ENCODE data around the gene NTMT1.

Gene NTMT1

DNA sequence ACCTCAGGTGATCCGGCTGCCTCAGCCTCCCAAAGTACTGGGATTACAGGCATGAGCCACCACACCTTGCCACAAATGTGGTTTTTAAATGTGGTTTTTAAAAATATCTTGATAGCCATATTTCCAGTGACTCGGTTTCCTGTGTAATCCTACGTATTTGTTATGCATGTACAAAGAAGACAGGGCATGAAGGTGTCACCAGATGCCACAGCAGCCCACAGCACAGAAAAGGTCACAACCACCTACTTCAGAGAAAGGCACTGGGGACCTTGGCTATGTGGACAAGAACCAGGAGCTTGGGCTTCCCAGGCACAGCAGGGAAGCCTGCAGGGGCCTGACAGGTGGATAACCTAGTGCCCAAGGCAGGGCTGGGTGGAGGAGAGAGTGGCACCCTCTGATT, 43.1 kb upstream of the NTMT1 start:
- no peak overlapping the region for H3K4ac ChIP-seq (ENCODE audit: low read depth, low read length)
- no peak overlapping the region for H3K18ac ChIP-seq (ENCODE audit: low read length)
- H3K4me2 ChIP-seq (ENCODE audit: low read length) = no peak overlapping the region
- H3K27ac ChIP-seq (ENCODE audit: low read depth, low read length) = no peak overlapping the region
- H3K36me3 ChIP-seq (ENCODE audit: control insufficient read depth, insufficient read depth, low read length) = no peaks in the 10 kb centered on the region
- H3K23ac ChIP-seq (ENCODE audit: low read length) = no peak overlapping the region
- H2BK120ac ChIP-seq (ENCODE audit: low read depth, low read length) = no peak overlapping the region
- H3K27me3 ChIP-seq (ENCODE audit: insufficient read depth, low read length, poor library complexity) = no peaks in the 10 kb centered on the region
- no peak overlapping the region for H3K56ac ChIP-seq (ENCODE audit: low read length)
- no peak overlapping the region for H2AK5ac ChIP-seq (ENCODE audit: low read length)
- H3K4me1 ChIP-seq (ENCODE audit: control insufficient read depth, low read depth, low read length) = peaks cover 2% of the 10 kb centered on the region
- H4K8ac ChIP-seq (ENCODE audit: low read depth, low read length) = no peak overlapping the region
- H3K79me2 ChIP-seq (ENCODE audit: control insufficient read depth, insufficient read depth, low read length) = no peaks in the 10 kb centered on the region
- H4K5ac ChIP-seq (ENCODE audit: low read length) = no peak overlapping the region
- H3K9ac ChIP-seq (ENCODE audit: low read length) = no peak overlapping the region
- no peak for DNase-seq
- no CpG with 5 or more reads among the region's 3 CpGs for WGBS (ENCODE audit: extremely low coverage, insufficient coverage, low lambda C conversion rate)
- H3K79me1 ChIP-seq (ENCODE audit: low read length) = no peaks in the 10 kb centered on the region
- no peak overlapping the region for H2BK15ac ChIP-seq (replicated peaks; ENCODE audit: low read depth)
- no peak overlapping the region for H2BK5ac ChIP-seq (ENCODE audit: low read length)
- no peak overlapping the region for H3K4me3 ChIP-seq (ENCODE audit: low read length)

DNA sequence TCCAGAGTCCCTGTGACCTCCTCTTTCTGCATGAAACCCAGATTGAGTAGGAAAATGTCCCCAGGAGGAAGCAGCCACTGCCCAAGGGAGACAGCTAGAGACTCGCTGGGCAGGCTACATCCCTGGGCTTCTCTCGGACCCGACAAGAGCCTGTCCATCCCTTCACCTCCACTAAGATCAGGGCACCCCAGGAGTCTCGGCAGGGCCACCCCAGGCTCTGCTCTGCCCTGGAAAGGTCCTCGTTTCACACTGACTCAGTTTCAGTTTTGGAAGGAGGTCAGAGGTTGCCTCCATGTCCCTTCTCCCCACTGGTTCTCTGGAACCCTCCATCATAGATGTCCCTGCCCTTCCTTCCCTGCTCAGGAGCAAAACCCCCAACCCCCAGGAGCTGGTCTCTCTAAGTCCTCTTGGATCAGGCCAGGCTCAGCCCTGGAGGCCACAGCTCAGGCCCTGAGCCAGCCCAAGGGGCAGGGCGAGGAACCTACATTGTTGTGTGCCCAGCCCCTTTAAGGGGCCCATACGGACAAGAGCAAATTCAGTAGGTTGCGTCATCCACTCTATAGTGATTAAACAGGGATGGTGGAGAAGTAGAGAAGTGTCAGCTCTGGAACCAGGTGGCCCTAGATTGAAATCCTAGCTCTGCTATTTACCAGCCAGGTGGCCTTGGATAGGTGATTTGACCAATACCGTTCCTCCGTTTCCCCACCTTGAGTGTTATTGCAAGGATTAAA, 42.5 kb upstream of the NTMT1 start:
- no peak overlapping the region for H2BK120ac ChIP-seq (ENCODE audit: low read depth, low read length)
- no CpG with 5 or more reads among the region's 10 CpGs for WGBS (ENCODE audit: extremely low coverage, insufficient coverage, low lambda C conversion rate)
- no peak for DNase-seq

DNA sequence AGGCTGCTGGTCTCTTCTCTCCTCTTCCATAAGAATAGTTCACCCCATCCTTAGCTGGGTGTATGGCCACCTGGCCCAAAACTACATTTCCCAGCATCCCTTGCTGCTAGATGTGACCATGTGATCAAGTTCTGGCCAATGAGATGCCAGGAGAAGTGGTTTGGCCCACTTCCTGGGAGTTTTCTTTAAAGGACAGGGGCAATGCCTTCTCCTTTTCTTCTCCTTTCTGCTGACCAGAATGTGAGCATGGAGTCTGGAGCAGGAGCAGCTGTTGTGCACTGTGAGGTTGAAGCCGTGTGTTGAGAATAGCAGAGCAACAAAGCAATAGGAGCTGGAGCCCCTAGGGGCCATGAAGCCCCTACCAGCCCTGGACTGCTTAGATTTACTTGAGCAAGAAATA, 41.8 kb upstream of the NTMT1 start:
- peak; percentile 94 for DNase-seq
- no CpG with 5 or more reads among the region's 1 CpG for WGBS (ENCODE audit: extremely low coverage, insufficient coverage, low lambda C conversion rate)

More for the DNA sequence above, 42.5 kb upstream of the NTMT1 start:
- Histone ChIP-seq H3K4ac (ENCODE audit: low read depth, low read length) (no peak overlapping the region), H2BK5ac (ENCODE audit: low read length) (no peak overlapping the region), H4K5ac (ENCODE audit: low read length) (no peak overlapping the region), H3K27me3 (ENCODE audit: insufficient read depth, low read length, poor library complexity) (no peaks in the 10 kb centered on the region), H3K18ac (ENCODE audit: low read length) (no peak overlapping the region), H3K79me2 (ENCODE audit: control insufficient read depth, insufficient read depth, low read length) (no peaks in the 10 kb centered on the region), H3K4me1 (ENCODE audit: control insufficient read depth, low read depth, low read length) (peaks cover 2% of the 10 kb centered on the region), H4K8ac (ENCODE audit: low read depth, low read length) (no peak overlapping the region), H3K79me1 (ENCODE audit: low read length) (no peaks in the 10 kb centered on the region), H3K9ac (ENCODE audit: low read length) (no peak overlapping the region), H3K56ac (ENCODE audit: low read length) (no peak overlapping the region), H2BK15ac (replicated peaks; ENCODE audit: low read depth) (no peak overlapping the region), H3K4me3 (ENCODE audit: low read length) (no peak overlapping the region), H2AK5ac (ENCODE audit: low read length) (no peak overlapping the region), H3K23ac (ENCODE audit: low read length) (no peak overlapping the region), H3K4me2 (ENCODE audit: low read length) (no peak overlapping the region), H3K27ac (ENCODE audit: low read depth, low read length) (no peak overlapping the region), H3K36me3 (ENCODE audit: control insufficient read depth, insufficient read depth, low read length) (no peaks in the 10 kb centered on the region)

DNA sequence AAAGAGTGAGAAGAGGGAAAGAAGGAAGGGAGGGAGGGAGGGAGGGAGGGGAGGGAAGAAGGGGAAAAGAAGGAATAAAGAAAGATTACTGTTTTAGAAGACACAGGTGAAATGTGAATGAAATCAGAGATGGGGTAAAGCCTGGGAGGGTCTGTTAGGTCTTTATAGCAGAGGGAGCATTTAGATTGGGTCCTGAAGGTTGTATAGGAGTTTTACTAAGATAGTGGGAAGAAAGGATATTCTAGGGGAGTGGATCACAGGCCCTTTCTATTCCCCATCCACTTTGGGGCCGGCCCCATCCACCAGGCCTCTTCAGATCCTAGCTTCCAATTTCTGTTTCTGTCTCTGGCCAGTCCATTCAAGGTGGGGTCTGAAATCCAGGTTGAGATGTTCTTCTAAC, 40.6 kb upstream of the NTMT1 start:
- H3K79me2 ChIP-seq (ENCODE audit: control insufficient read depth, insufficient read depth, low read length) = no peaks in the 10 kb centered on the region
- H3K79me1 ChIP-seq (ENCODE audit: low read length) = no peaks in the 10 kb centered on the region
- H3K27ac ChIP-seq (ENCODE audit: low read depth, low read length) = no peak overlapping the region
- no peak overlapping the region for H3K18ac ChIP-seq (ENCODE audit: low read length)
- no peak overlapping the region for H2BK15ac ChIP-seq (replicated peaks; ENCODE audit: low read depth)
- no peak for DNase-seq
- no peak overlapping the region for H2BK5ac ChIP-seq (ENCODE audit: low read length)
- no peak overlapping the region for H4K5ac ChIP-seq (ENCODE audit: low read length)
- no peak overlapping the region for H3K9ac ChIP-seq (ENCODE audit: low read length)
- no peak overlapping the region for H2AK5ac ChIP-seq (ENCODE audit: low read length)
- no peaks in the 10 kb centered on the region for H3K36me3 ChIP-seq (ENCODE audit: control insufficient read depth, insufficient read depth, low read length)
- H3K4me3 ChIP-seq (ENCODE audit: low read length) = no peak overlapping the region
- peaks cover 2% of the 10 kb centered on the region for H3K4me1 ChIP-seq (ENCODE audit: control insufficient read depth, low read depth, low read length)
- H3K4me2 ChIP-seq (ENCODE audit: low read length) = no peak overlapping the region
- no peak overlapping the region for H4K8ac ChIP-seq (ENCODE audit: low read depth, low read length)
- WGBS (ENCODE audit: extremely low coverage, insufficient coverage, low lambda C conversion rate) = no CpG with 5 or more reads among the region's 1 CpG
- no peak overlapping the region for H3K4ac ChIP-seq (ENCODE audit: low read depth, low read length)
- H3K27me3 ChIP-seq (ENCODE audit: insufficient read depth, low read length, poor library complexity) = no peaks in the 10 kb centered on the region
- no peak overlapping the region for H3K56ac ChIP-seq (ENCODE audit: low read length)
- H3K23ac ChIP-seq (ENCODE audit: low read length) = no peak overlapping the region
- H2BK120ac ChIP-seq (ENCODE audit: low read depth, low read length) = no peak overlapping the region

More for the DNA sequence above, 41.8 kb upstream of the NTMT1 start:
- Histone ChIP-seq H3K4me1 (ENCODE audit: control insufficient read depth, low read depth, low read length) (peaks cover 2% of the 10 kb centered on the region), H2BK15ac (replicated peaks; ENCODE audit: low read depth) (no peak overlapping the region), H3K27ac (ENCODE audit: low read depth, low read length) (no peak overlapping the region), H3K4me2 (ENCODE audit: low read length) (peak overlapping the region; percentile 15), H3K18ac (ENCODE audit: low read length) (no peak overlapping the region), H2AK5ac (ENCODE audit: low read length) (peak overlapping the region; percentile 6), H3K56ac (ENCODE audit: low read length) (peak overlapping the region; percentile 9), H3K9ac (ENCODE audit: low read length) (no peak overlapping the region), H4K8ac (ENCODE audit: low read depth, low read length) (no peak overlapping the region), H3K79me2 (ENCODE audit: control insufficient read depth, insufficient read depth, low read length) (no peaks in the 10 kb centered on the region), H3K4ac (ENCODE audit: low read depth, low read length) (no peak overlapping the region), H4K5ac (ENCODE audit: low read length) (peak overlapping the region; percentile 63), H3K27me3 (ENCODE audit: insufficient read depth, low read length, poor library complexity) (no peaks in the 10 kb centered on the region), H3K4me3 (ENCODE audit: low read length) (no peak overlapping the region), H2BK5ac (ENCODE audit: low read length) (no peak overlapping the region), H3K79me1 (ENCODE audit: low read length) (no peaks in the 10 kb centered on the region), H2BK120ac (ENCODE audit: low read depth, low read length) (no peak overlapping the region), H3K23ac (ENCODE audit: low read length) (no peak overlapping the region), H3K36me3 (ENCODE audit: control insufficient read depth, insufficient read depth, low read length) (no peaks in the 10 kb centered on the region)

- peak overlapping the region; percentile 70 for H3K56ac ChIP-seq (ENCODE audit: low read length)
- no CpG with 5 or more reads among the region's 1 CpG for WGBS (ENCODE audit: extremely low coverage, insufficient coverage, low lambda C conversion rate)
- DNase-seq = no peak
- H3K9ac ChIP-seq (ENCODE audit: low read length) = no peak overlapping the region
- no peak overlapping the region for H3K27ac ChIP-seq (ENCODE audit: low read depth, low read length)
- no peak overlapping the region for H4K8ac ChIP-seq (ENCODE audit: low read depth, low read length)
- peaks cover 2% of the 10 kb centered on the region for H3K4me1 ChIP-seq (ENCODE audit: control insufficient read depth, low read depth, low read length)
- H3K79me2 ChIP-seq (ENCODE audit: control insufficient read depth, insufficient read depth, low read length) = no peaks in the 10 kb centered on the region
- no peak overlapping the region for H2BK120ac ChIP-seq (ENCODE audit: low read depth, low read length)
- H2AK5ac ChIP-seq (ENCODE audit: low read length) = no peak overlapping the region
- H2BK5ac ChIP-seq (ENCODE audit: low read length) = no peak overlapping the region
- H3K23ac ChIP-seq (ENCODE audit: low read length) = no peak overlapping the region
- H3K27me3 ChIP-seq (ENCODE audit: insufficient read depth, low read length, poor library complexity) = no peaks in the 10 kb centered on the region
- H3K4me2 ChIP-seq (ENCODE audit: low read length) = no peak overlapping the region
- H4K5ac ChIP-seq (ENCODE audit: low read length) = no peak overlapping the region
- H3K18ac ChIP-seq (ENCODE audit: low read length) = no peak overlapping the region
- H3K4me3 ChIP-seq (ENCODE audit: low read length) = no peak overlapping the region
- H3K4ac ChIP-seq (ENCODE audit: low read depth, low read length) = no peak overlapping the region
- no peaks in the 10 kb centered on the region for H3K36me3 ChIP-seq (ENCODE audit: control insufficient read depth, insufficient read depth, low read length)
- no peak overlapping the region for H2BK15ac ChIP-seq (replicated peaks; ENCODE audit: low read depth)
- no peaks in the 10 kb centered on the region for H3K79me1 ChIP-seq (ENCODE audit: low read length)
These were observed 39.7 kb upstream of the NTMT1 start for GRCh38 chr9:129586245-129586644.

DNA sequence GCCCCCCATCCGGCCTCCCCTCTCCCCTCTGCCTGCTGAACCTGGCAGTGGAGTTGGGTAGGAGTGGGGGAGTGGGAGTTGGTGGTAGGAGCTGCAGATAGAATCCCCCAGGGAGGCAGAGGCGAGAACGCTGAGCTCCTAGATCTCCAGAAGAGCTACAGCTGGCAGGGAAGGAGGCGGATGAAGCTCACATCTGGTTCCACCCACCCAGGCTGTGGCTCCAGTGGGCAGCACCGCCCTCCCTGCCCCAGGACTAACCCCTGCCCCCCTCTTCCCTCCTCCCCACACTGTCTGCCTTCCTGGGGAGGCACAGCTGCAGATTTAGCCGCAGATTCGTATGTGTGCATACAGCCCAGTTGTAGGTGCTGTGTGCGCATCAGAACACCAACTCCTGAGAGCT, 39.3 kb upstream of the NTMT1 start:
- Histone ChIP-seq H4K5ac (ENCODE audit: low read length) (no peak overlapping the region), H4K8ac (ENCODE audit: low read depth, low read length) (no peak overlapping the region), H2BK5ac (ENCODE audit: low read length) (no peak overlapping the region), H3K4me1 (ENCODE audit: control insufficient read depth, low read depth, low read length) (peaks cover 2% of the 10 kb centered on the region), H3K4me2 (ENCODE audit: low read length) (no peak overlapping the region), H3K9ac (ENCODE audit: low read length) (no peak overlapping the region), H3K27ac (ENCODE audit: low read depth, low read length) (no peak overlapping the region), H3K56ac (ENCODE audit: low read length) (peak overlapping the region; percentile 2), H2BK120ac (ENCODE audit: low read depth, low read length) (no peak overlapping the region), H3K4me3 (ENCODE audit: low read length) (no peak overlapping the region), H2BK15ac (replicated peaks; ENCODE audit: low read depth) (no peak overlapping the region), H3K4ac (ENCODE audit: low read depth, low read length) (no peak overlapping the region), H3K18ac (ENCODE audit: low read length) (no peak overlapping the region), H3K27me3 (ENCODE audit: insufficient read depth, low read length, poor library complexity) (no peaks in the 10 kb centered on the region), H3K79me2 (ENCODE audit: control insufficient read depth, insufficient read depth, low read length) (no peaks in the 10 kb centered on the region), H3K79me1 (ENCODE audit: low read length) (no peaks in the 10 kb centered on the region), H3K23ac (ENCODE audit: low read length) (no peak overlapping the region), H3K36me3 (ENCODE audit: control insufficient read depth, insufficient read depth, low read length) (no peaks in the 10 kb centered on the region), H2AK5ac (ENCODE audit: low read length) (no peak overlapping the region)
- WGBS (ENCODE audit: extremely low coverage, insufficient coverage, low lambda C conversion rate) = no CpG with 5 or more reads among the region's 8 CpGs
- DNase-seq = no peak

All from mesendoderm (in vitro differentiated cells).